Measurements from ENCODE around the gene SHE.
A peak's percentile ranks its signal among the peaks of the same experiment; 100 is the strongest.

SHE gene

DNA sequence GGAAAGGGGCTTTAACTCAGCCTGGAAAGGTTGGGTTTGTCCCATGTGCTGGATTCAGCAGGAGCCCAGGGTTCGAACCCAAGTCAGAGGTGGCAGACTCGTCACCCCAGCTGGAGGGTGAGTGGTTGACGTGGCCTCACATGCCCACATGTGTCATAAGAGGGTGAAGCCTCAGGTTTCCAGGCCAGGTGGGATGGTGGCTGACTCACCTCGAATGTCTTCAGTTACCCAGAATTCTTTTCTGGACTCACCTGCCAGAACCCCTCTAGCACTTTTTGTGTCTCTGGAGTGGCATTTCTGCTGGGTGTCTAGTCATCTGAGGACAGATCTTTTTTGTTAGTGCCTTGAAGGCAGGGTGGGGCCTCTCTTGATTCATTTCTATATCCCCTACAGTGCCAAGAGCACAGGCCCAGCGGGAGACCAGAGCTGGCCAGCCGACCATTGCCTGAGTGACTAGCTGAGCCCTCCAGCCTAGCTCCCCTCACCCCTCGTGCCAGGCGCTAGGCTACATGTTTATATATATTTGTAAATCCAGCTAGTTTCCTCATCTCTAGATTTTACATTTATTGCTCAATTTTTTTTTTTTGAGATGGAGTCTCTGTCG lies 68.9 kb downstream of the SHE start:
- TF ChIP-seq, protein P1, sequence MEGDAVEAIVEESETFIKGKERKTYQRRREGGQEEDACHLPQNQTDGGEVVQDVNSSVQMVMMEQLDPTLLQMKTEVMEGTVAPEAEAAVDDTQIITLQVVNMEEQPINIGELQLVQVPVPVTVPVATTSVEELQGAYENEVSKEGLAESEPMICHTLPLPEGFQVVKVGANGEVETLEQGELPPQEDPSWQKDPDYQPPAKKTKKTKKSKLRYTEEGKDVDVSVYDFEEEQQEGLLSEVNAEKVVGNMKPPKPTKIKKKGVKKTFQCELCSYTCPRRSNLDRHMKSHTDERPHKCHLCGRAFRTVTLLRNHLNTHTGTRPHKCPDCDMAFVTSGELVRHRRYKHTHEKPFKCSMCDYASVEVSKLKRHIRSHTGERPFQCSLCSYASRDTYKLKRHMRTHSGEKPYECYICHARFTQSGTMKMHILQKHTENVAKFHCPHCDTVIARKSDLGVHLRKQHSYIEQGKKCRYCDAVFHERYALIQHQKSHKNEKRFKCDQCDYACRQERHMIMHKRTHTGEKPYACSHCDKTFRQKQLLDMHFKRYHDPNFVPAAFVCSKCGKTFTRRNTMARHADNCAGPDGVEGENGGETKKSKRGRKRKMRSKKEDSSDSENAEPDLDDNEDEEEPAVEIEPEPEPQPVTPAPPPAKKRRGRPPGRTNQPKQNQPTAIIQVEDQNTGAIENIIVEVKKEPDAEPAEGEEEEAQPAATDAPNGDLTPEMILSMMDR (IDR thresholded peaks at IDR 0.05; ENCODE audit: control insufficient read depth, extremely low read depth, insufficient read depth): no peak
- no peak for DNase-seq (ENCODE audit: low read depth)
- no peak overlapping the region for H3K4me3 ChIP-seq (ENCODE audit: low read depth, low read length)

DNA sequence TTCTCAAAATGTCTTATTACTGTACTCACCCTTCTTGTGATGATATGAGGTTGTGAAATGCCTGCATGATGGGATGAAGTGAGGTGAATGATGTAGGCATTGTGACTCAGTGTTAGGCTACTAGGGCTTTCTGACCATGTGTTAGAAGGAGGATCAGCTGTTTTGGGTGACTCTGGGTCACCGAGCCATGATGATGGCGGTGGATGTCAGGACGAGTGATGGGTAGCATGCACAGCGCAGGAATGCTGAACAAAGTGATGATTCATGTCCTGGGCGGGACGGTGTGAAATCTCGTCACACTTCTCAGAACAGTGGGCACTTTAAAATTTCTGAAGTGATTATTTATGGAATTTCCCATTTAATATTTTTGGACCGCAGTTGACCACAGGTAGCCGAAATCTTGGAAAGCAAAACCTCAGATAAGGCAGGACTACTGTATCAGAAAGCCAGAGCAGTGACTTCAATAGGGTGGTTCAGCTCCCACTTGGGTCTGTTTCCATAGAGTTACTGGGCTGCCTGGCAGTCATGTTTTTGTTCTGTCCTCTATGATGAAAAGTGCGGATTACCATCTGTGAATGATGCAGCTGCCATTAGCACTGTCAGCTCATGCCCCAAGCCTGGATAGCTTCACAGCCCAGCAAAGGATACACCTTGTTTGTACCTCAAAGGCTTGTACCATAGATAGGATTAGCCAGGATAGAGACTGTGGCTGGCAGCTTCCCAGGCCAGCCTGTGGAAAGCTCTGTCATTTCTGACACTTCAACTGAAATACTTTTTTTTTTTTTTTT lies 70.4 kb downstream of the SHE start:
- TF ChIP-seq, protein P1 (IDR thresholded peaks at IDR 0.05; ENCODE audit: control insufficient read depth, extremely low read depth, insufficient read depth): no peak
- H3K4me3 ChIP-seq (ENCODE audit: low read depth, low read length): no peak overlapping the region
- no peak for DNase-seq (ENCODE audit: low read depth)

DNA sequence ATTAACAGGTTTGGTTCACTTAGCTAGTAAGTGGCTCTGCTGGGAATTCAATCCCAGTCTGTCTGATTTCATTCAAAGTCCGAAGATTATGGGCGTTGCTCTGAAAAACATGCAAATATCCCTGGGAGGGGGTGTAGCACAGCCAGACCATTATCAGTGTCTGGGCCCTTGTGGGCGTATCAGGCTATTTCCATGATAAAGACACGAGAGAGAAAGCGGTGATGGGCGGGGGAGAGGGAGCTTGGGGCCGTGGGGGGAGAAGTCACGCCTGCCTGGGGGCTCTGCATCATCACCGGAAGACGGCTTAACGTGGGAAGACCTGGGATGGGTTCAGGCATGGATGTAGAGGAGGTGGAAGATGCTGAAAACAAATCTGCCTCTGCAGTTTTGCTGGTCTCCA lies 71.3 kb downstream of the SHE start:
- no peak overlapping the region for H3K4me3 ChIP-seq (ENCODE audit: low read depth, low read length)
- TF ChIP-seq, protein P1 (IDR thresholded peaks at IDR 0.05; ENCODE audit: control insufficient read depth, extremely low read depth, insufficient read depth): no peak
- no peak for DNase-seq (ENCODE audit: low read depth)

DNA sequence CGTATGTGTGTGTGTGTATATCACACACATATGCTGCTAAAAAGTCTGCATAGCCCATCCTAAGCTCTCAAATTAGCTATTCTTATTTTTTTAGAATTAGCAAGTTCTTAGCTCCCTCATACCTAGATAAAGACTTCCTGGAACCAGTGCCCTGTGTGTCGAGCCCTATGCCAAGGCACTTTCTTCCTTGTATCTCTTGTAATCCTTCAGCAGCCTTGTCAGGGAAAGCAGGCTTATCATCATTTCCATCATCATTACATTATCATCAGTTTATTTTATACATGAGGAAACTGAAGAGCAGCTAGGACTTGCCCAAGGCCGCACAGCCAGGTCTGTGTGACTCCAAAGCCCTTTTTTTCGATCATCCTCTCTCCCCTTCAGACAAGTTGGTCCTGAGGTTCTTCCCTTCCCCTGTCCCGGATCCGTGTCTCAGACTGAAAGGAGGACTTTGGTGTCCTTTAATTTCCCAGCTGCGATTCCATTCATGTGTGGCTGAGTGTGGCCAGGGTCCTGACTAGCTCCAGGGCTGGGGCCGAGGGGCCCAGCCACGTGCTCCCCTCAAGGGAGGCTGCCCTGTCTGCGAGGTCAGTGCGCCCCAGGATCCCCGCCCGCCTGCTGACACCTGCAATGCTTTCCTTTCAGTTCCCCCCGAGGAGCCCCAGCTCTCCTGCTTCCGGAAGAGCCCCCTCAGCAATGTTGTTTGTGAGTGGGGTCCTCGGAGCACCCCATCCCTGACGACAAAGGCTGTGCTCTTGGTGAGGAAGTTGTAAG lies 72.2 kb downstream of the SHE start:
- peak; percentile 92 for DNase-seq (ENCODE audit: low read depth)
- no peak overlapping the region for H3K4me3 ChIP-seq (ENCODE audit: low read depth, low read length)
- TF ChIP-seq, protein P1 (IDR thresholded peaks at IDR 0.05; ENCODE audit: control insufficient read depth, extremely low read depth, insufficient read depth): no peak

All from LNCaP clone FGC (cell line).